Kidney (tissue), 14 donors: ENCODE data around the gene RTP1. TPM values are rescaled to one million over a fixed set of nuclear protein-coding genes. Genes with fewer than 3 reads are reported as not detected.
"Not testable (repeated sequence)": the region's sequence is repeated elsewhere in the genome, so short reads cannot be mapped to it uniquely, and the experiment has no call there.

Experiments
- DNase-seq, 5 donors: peaks; one replicate each; pipeline ENCODE4 v3.0.0-alpha.2; 2013 to 2020
- FAIRE-seq: peaks from 2 replicates; lab custom pipeline; 2012; peaks lifted over from hg19 to GRCh38; lab: Jason Lieb, UNC
- H3K27ac ChIP-seq, 2 donors: one replicate each; pipeline ENCODE4 v1.7.0; 2013; ENCODE audit warnings: low read depth in 2 of 2, low read length in 2 of 2, inconsistent platforms in 1 of 2
- H3K27me3 ChIP-seq: one replicate; pipeline ENCODE4 v1.7.1; 2013; ENCODE audit warnings: low read length, inconsistent platforms; ENCODE audit not compliant: control insufficient read depth, insufficient read depth
- H3K36me3 ChIP-seq, 3 donors: one replicate each; pipeline versions ENCODE4 v1.7.0 to v1.7.1; 2013; ENCODE audit warnings: low read length in 3 of 3, control low read depth in 1 of 3, inconsistent platforms in 1 of 3; ENCODE audit not compliant: insufficient read depth in 3 of 3, control insufficient read depth in 2 of 3
- H3K4me1 ChIP-seq, 3 donors: one replicate each; pipeline versions ENCODE4 v1.7.0 to v1.7.1; 2013; ENCODE audit warnings: low read length in 3 of 3, inconsistent platforms in 1 of 3, low read depth in 1 of 3; ENCODE audit not compliant: control insufficient read depth in 2 of 3, insufficient read depth in 2 of 3
- H3K4me3 ChIP-seq, 3 donors: one replicate each; pipeline versions ENCODE4 v1.7.0 to v1.8.1; 2013; ENCODE audit warnings: low read length in 3 of 3, control low read depth in 1 of 3, inconsistent platforms in 1 of 3
- H3K9ac ChIP-seq, 3 donors: one replicate each; pipeline versions ENCODE4 v1.7.0 to v1.7.1; 2013; ENCODE audit warnings: low read length in 3 of 3, control low read depth in 1 of 3, inconsistent platforms in 1 of 3
- H3K9me3 ChIP-seq, 3 donors: one replicate each; pipeline versions ENCODE4 v1.7.0 to v1.7.1; 2013; ENCODE audit warnings: low read length in 3 of 3, control low read depth in 1 of 3, inconsistent platforms in 1 of 3; ENCODE audit not compliant: control insufficient read depth in 2 of 3, insufficient read depth in 1 of 3
- intact Hi-C: fragments of 100-400 bp; cut with DNase I; formaldehyde crosslinking; loops from one replicate; pipeline ENCODE4 v1.11.1; 2022
- polyA plus RNA-seq: library from polyadenylated mRNA; stranded (reverse); fragments of 350-450 nt; fragmentation: Illumina TruSeq; extraction: RNeasy Lipid Tissue Mini Kit (QIAGEN cat#74804); gene quantifications from one replicate; pipeline ENCODE4 v1.2.3, GENCODE V29; 2014; ENCODE audit warnings: low read depth, low replicate concordance; ENCODE audit not compliant: insufficient read depth
- total RNA-seq: library from RNA; stranded (reverse); fragmentation: NEBNext Ultra II Directional; extraction: Animal tissue kit (Norgen Biotek cat#: 25700); gene quantifications from one replicate; pipeline ENCODE4 v1.2.1, GENCODE V29; 2021
- TF ChIP-seq, protein P1 (sequence below): IDR thresholded peaks from 3 replicates; pipeline ENCODE4 v1.5.1; 2012; ENCODE audit warnings: mild to moderate bottlenecking, moderate library complexity, borderline replicate concordance; ENCODE audit not compliant: insufficient read depth; ENCODE audit errors: extremely low read depth
- donor health status: control.
- donor health status: control.
- donor health status: control.
- donor health status: control.
- donor health status: control.
- donor health status: DM: yes; HTN: yes; CAD: no.
- donor health status: Normal renal cell carcinoma (clear cell type).

Gene RTP1
- total and polyA plus RNA-seq, 2 donors from 2014 or later = not detected

- H3K36me3 ChIP-seq = no peaks in the 10 kb centered on the region
- FAIRE-seq (no peak), DNase-seq (no peak)
- H3K9me3 ChIP-seq = no peaks in the 10 kb centered on the region
- no peak overlapping the region for H3K27ac ChIP-seq
- intact Hi-C loops = no loop called here
- no peaks in the 10 kb centered on the region for H3K4me1 ChIP-seq
- H3K9ac ChIP-seq = no peak overlapping the region
- H3K4me3 ChIP-seq = no peak overlapping the region
- TF ChIP-seq, protein P1, sequence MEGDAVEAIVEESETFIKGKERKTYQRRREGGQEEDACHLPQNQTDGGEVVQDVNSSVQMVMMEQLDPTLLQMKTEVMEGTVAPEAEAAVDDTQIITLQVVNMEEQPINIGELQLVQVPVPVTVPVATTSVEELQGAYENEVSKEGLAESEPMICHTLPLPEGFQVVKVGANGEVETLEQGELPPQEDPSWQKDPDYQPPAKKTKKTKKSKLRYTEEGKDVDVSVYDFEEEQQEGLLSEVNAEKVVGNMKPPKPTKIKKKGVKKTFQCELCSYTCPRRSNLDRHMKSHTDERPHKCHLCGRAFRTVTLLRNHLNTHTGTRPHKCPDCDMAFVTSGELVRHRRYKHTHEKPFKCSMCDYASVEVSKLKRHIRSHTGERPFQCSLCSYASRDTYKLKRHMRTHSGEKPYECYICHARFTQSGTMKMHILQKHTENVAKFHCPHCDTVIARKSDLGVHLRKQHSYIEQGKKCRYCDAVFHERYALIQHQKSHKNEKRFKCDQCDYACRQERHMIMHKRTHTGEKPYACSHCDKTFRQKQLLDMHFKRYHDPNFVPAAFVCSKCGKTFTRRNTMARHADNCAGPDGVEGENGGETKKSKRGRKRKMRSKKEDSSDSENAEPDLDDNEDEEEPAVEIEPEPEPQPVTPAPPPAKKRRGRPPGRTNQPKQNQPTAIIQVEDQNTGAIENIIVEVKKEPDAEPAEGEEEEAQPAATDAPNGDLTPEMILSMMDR = no peak
- H3K27me3 ChIP-seq = no peaks in the 10 kb centered on the region
Measured at GRCh38 chr3:187196573-187197334, 532 bp upstream of the RTP1 start.

- Histone ChIP-seq H3K4me3 (no peak overlapping the region), H3K36me3 (no peaks in the 10 kb centered on the region), H3K27ac (no peak overlapping the region), H3K27me3 (no peaks in the 10 kb centered on the region), H3K4me1 (no peaks in the 10 kb centered on the region), H3K9me3 (no peaks in the 10 kb centered on the region), H3K9ac (no peak overlapping the region)
- no peak for FAIRE-seq
- DNase-seq = no peak
- TF ChIP-seq, protein P1 = no peak
- intact Hi-C loops = no loop called here
Measured at GRCh38 chr3:187198490-187198889, 1.2 kb downstream of the RTP1 start.

DNA sequence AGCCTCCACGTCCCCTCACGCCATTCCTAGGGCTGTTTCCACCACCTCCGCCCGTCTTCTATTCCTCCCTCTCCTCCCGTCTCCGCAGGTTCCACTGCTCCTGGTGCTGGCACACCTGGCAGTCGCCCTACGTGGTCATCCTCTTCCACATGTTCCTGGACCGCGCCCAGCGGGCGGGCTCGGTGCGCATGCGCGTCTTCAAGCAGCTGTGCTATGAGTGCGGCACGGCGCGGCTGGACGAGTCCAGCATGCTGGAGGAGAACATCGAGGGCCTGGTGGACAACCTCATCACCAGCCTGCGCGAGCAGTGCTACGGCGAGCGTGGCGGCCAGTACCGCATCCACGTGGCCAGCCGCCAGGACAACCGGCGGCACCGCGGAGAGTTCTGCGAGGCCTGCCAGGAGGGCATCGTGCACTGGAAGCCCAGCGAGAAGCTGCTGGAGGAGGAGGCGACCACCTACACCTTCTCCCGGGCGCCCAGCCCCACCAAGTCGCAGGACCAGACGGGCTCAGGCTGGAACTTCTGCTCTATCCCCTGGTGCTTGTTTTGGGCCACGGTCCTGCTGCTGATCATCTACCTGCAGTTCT is 2.3 kb downstream of the RTP1 start:
- H3K9ac ChIP-seq, FAIRE-seq, H3K9me3 ChIP-seq, intact Hi-C loops, H3K36me3 ChIP-seq, H3K27me3 ChIP-seq, H3K27ac ChIP-seq, H3K4me1 ChIP-seq, H3K4me3 ChIP-seq, DNase-seq: not testable (repeated sequence)

- H3K27me3 ChIP-seq = no peaks in the 10 kb centered on the region
- H3K9ac ChIP-seq = no peak overlapping the region
- DNase-seq (no peak), FAIRE-seq (no peak)
- H3K4me1 ChIP-seq = peaks cover 0 to 4% (median 2%) of the 10 kb centered on the region in 3 donors
- intact Hi-C loops = no loop called here
- no peaks in the 10 kb centered on the region for H3K36me3 ChIP-seq
- H3K9me3 ChIP-seq = no peaks in the 10 kb centered on the region
- no peak overlapping the region for H3K4me3 ChIP-seq
- TF ChIP-seq, protein P1 = no peak
- H3K27ac ChIP-seq = no peak overlapping the region
Measured at GRCh38 chr3:187205683-187206082, 8.4 kb downstream of the RTP1 start.
